Adrenal gland (tissue), 12 donors: ENCODE measurements around the gene NRXN3. TPM values are rescaled to one million over a fixed set of nuclear protein-coding genes. Genes with fewer than 3 reads are reported as not detected.

Source experiments
- DNase-seq, 7 donors: peaks; one replicate each; pipeline ENCODE4 v3.0.0-alpha.2; 2019 to 2020
- H3K27ac ChIP-seq, 5 donors: fragments of 200-600 bp; sonication (generic) in 4 of 5; 1 replicate in 3 of 5; 2 replicates in 2 of 5; pipeline versions ENCODE4 v1.5.1 to v1.8.0; 2016 to 2020; ENCODE audit warnings: mild to moderate bottlenecking in 1 of 5
- H3K27me3 ChIP-seq: fragments of 200-600 bp; 2 replicates; pipeline ENCODE4 v1.8.0; 2021
- H3K36me3 ChIP-seq, 2 donors: fragments of 200-600 bp; replicated peaks in 1 of 2; 1 replicate in 1 of 2; 2 replicates in 1 of 2; pipeline versions ENCODE4 v1.5.1 to v1.8.0; 2018 to 2022
- H3K4me1 ChIP-seq, 2 donors: fragments of 200-600 bp; replicated peaks in 1 of 2; 1 replicate in 1 of 2; 2 replicates in 1 of 2; pipeline versions ENCODE4 v1.5.1 to v1.8.0; 2018 to 2021
- H3K4me3 ChIP-seq, 4 donors: fragments of 200-600 bp; sonication (generic) in 3 of 4; one replicate each; pipeline ENCODE4 v1.5.1; 2016 to 2018
- H3K9me3 ChIP-seq, 3 donors: fragments of 200-600 bp; sonication (generic) in 1 of 3; replicated peaks in 1 of 3; 1 replicate in 2 of 3; 2 replicates in 1 of 3; pipeline versions ENCODE4 v1.5.1 to v1.8.0; 2016 to 2021
- CTCF ChIP-seq, 6 experiments: fragments of 450-650 bp in 4 of 6; fragments of 200-600 bp in 2 of 6; sonication (generic) in 1 of 6; IDR thresholded peaks; 1 replicate in 5 of 6; 2 replicates in 1 of 6; pipeline versions ENCODE4 v1.5.1 to v1.8.0; 2016 to 2021; ENCODE audit warnings: antibody characterized with exemption in 6 of 6, mild to moderate bottlenecking in 2 of 6, moderate library complexity in 1 of 6
- POLR2A ChIP-seq, 2 donors: fragments of 450-650 bp; IDR thresholded peaks; one replicate each; pipeline ENCODE4 v1.6.1; 2017; ENCODE audit warnings: antibody characterized with exemption in 2 of 2, mild to moderate bottlenecking in 2 of 2, moderate library complexity in 1 of 2
- WGBS, 4 donors: extraction: QIAGEN DNeasy Blood & Tissue Kit in 2 of 4; methylation state at CpG; one replicate each; pipeline versions ENCODE4 v1.1.5 to v1.1.7; 2013 to 2017; 5-methylcytosine and 5-hydroxymethylcytosine counted together
- intact Hi-C, 2 donors: fragments of 100-400 bp; cut with DNase I; formaldehyde crosslinking; loops; one replicate each; pipeline versions ENCODE4 v1.14.1 to v1.15.0; 2022 to 2023
- polyA plus RNA-seq, 3 donors: library from polyadenylated mRNA; stranded (reverse); fragments of 200-250 nt in 2 of 3; fragments of 350-450 nt in 1 of 3; fragmentation: Illumina TruSeq in 1 of 3; extraction: RNeasy Lipid Tissue Mini Kit (QIAGEN cat#74804) in 1 of 3; gene quantifications; one replicate each; pipeline ENCODE4 v1.2.3, GENCODE V29; 2013 to 2014
- total RNA-seq, 9 donors: library from RNA; depleted of rRNA in 4 of 9; stranded (reverse); fragments of >200 nt in 4 of 9; fragments of 120-200 nt in 1 of 9; fragmentation: NEBNext Ultra II Directional in 1 of 9; extraction: Animal tissue kit (Norgen Biotek cat#: 25700) in 1 of 9; gene quantifications; one replicate each; pipeline versions ENCODE4 v1.1.0 to v1.2.4, GENCODE V29; 2013 to 2023
- donor health status: healthy with polysubstance abuse.
- donor health status: Bipolar disorder and iron deficiency.
- donor health status: DM: yes; HTN: yes; CAD: no.
- donor health status: DM: no; HTN: no; CAD: no.
- donor health status: DM: no; HTN: no; CAD: no.
- donor health status: DM: yes; HTN: yes; CAD: no.

The NRXN3 gene
- total and polyA plus RNA-seq, 12 donors = 0.09 to 8.5 (median 1.6) TPM

- DNase-seq = no peak
- no peaks in the 10 kb centered on the region for H3K4me1 ChIP-seq
- H3K27me3 ChIP-seq = no peaks in the 10 kb centered on the region
- no peak overlapping the region for H3K4me3 ChIP-seq
- WGBS, 4 donors = 39 to 44% (median 40%) methylated on average over 3 of the region's 3 CpGs
- H3K27ac ChIP-seq = no peak overlapping the region
- no peaks in the 10 kb centered on the region for H3K9me3 ChIP-seq
- intact Hi-C loops = no loop called here
- H3K36me3 ChIP-seq = no peaks in the 10 kb centered on the region
- no peak for TF ChIP-seq CTCF (IDR thresholded peaks at IDR 0.05)
- TF ChIP-seq POLR2A (IDR thresholded peaks at IDR 0.05) = no peak
These were observed 858.1 kb downstream of the NRXN3 start for GRCh38 chr14:79028281-79028680.

GRCh38 chr14:79036441-79036840 is 866.3 kb downstream of the NRXN3 start:
- Histone ChIP-seq H3K9me3 (no peaks in the 10 kb centered on the region), H3K27ac (no peak overlapping the region), H3K4me1 (no peaks in the 10 kb centered on the region), H3K27me3 (no peaks in the 10 kb centered on the region), H3K4me3 (no peak overlapping the region), H3K36me3 (no peaks in the 10 kb centered on the region)
- 65 to 72% (median 68%) methylated on average over 4 of the region's 4 CpGs for WGBS, 4 donors
- TF ChIP-seq CTCF (IDR thresholded peaks at IDR 0.05) (no peak), POLR2A (IDR thresholded peaks at IDR 0.05) (no peak)
- DNase-seq = no peak
- intact Hi-C loops = no loop called here

- intact Hi-C loops = no loop called here
- Histone ChIP-seq H3K27me3 (no peaks in the 10 kb centered on the region), H3K4me3 (no peak overlapping the region), H3K27ac (no peak overlapping the region), H3K36me3 (no peaks in the 10 kb centered on the region), H3K9me3 (no peaks in the 10 kb centered on the region), H3K4me1 (no peaks in the 10 kb centered on the region)
- WGBS, 4 donors = 81 to 87% (median 84%) methylated on average over 3 of the region's 3 CpGs
- TF ChIP-seq CTCF (IDR thresholded peaks at IDR 0.05) = no peak
- TF ChIP-seq POLR2A (IDR thresholded peaks at IDR 0.05) = no peak
- no peak for DNase-seq
These were observed 866.9 kb downstream of the NRXN3 start for GRCh38 chr14:79037106-79037505.

GRCh38 chr14:79037593-79037992 is 867.4 kb downstream of the NRXN3 start:
- no peak for TF ChIP-seq CTCF (IDR thresholded peaks at IDR 0.05)
- no peak for TF ChIP-seq POLR2A (IDR thresholded peaks at IDR 0.05)
- Histone ChIP-seq H3K36me3 (no peaks in the 10 kb centered on the region), H3K27ac (no peak overlapping the region), H3K9me3 (no peaks in the 10 kb centered on the region), H3K4me1 (no peaks in the 10 kb centered on the region), H3K27me3 (no peaks in the 10 kb centered on the region), H3K4me3 (no peak overlapping the region)
- 26 to 37% (median 33%) methylated on average over 7 of the region's 7 CpGs for WGBS, 4 donors
- intact Hi-C loops = no loop called here
- DNase-seq = peak in 4 of 7 donors; percentile 7 to 21 (median 12)
